ENCODE results near the gene SYTL4. TPM values are rescaled to one million over a fixed set of nuclear protein-coding genes. Genes with fewer than 3 reads are reported as not detected.
"Not testable (repeated sequence)": the region's sequence is repeated elsewhere in the genome, so short reads cannot be mapped to it uniquely, and the experiment has no call there.

The SYTL4 gene
- 10 to 100 TPM in 1 of 3 donors, 1 to 10 TPM in 2; 3.5 to 17.9 (median 8.0) TPM for polyA plus RNA-seq

DNA sequence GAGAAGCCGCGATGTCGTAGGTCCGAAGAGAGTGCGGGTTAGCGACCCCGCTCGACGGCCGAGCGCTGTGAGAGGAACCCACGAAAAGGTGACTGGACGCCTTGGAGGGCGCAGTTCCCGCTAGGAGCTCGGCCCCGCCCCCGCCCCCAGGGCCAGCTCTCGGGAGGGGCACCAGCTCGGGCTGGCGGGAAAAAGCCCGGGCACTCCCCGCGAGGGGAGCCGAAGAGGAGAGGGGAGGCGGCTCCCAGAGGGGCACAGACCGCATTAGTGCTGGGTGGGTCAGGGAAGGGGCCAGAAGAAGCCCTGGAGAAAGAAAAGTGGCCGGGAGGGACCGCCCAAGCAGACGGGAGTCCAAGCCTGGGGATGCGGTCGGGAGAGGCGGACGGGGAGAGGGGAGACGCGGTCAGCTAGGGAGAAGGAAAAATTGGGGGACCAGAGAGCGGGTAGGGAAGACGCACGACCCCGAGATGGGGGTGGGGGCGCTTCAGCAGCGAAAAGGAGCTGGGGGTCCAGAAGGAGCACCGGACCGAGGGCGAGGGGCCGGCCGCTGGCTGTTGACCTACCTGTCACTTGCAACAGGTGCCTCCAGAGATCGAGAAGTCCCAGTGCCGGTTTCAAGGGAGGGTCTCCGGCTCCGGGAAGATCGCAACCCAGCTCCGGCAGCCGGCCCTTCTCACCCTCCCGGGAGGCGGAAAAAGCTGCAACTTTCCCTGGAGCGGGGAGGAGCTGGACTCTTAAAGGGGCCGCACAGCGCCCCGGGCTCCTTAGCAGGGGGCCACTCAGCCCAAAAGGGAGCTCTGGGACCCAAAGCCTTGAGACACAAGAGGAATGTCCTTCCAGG, at the start of gene SYTL4:
Gene SYTL4, minus strand, starts transcription at position 681 of the 841 bp plus-strand sequence. CDS start 30,084 bp downstream, outside the sequence.
- no peak within 1 kb of the TSS for H3K27ac ChIP-seq (ENCODE audit: low read depth, low read length)

DNA sequence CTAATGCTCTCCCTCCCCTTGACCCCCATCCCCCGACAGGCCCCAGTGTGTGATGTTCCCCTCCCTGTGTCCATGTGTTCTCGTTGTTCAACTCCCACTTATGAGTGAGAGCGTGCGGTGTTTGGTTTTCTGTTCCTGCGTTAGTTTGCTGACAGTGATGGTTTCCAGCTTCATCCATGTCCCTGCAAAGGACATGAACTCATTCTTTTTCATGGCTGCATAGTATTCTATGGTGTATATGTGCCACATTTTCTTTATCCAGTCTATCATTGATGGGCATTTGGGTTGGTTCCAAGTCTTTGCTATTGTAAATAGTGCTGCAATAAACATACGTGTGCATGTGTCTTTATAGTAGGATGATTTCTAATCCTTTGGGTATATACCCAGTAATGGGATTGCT, 37.5 kb upstream of the SYTL4 start:
- H3K27ac ChIP-seq (ENCODE audit: low read depth, low read length): not testable (repeated sequence)
- WGBS, 3 donors: 82 to 89% (median 85%) methylated on average over 4 to 6 of the region's 6 CpGs

More for the DNA sequence above, at the start of gene SYTL4:
- WGBS, 3 donors: 1 to 28% (median 1%) methylated on average over 34 to 60 of the region's 60 CpGs

GRCh38 chrX:100768679-100769338, 36.9 kb upstream of the SYTL4 start:
- 20 to 28% (median 24%) methylated on average over 7 of the region's 7 CpGs for WGBS, 3 donors

DNA sequence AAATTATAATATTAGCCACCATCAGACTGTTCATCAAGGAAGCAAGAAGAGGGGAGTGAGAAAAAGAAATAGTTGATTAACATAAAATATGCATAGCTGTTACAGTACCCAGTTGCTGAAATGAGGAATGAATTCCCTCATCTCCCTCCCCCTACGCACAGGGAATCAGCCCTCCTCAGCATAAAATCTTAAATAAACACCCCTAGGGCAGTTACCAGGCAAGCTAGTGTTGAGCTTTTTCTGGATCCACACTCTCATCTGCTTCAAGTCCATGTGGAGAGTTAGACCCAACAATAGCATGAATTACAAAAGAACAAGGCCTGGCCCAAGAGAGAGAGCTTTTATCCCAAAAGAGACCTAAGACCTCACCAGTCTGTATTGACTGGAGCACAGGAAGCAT, 19.0 kb upstream of the SYTL4 start:
- 67 to 92% (median 72%) methylated on average over 1 of the region's 1 CpG for WGBS, 3 donors
- H3K27ac ChIP-seq (ENCODE audit: low read depth, low read length): no peak overlapping the region

More at GRCh38 chrX:100768679-100769338, 36.9 kb upstream of the SYTL4 start:
- no peak overlapping the region for H3K27ac ChIP-seq (ENCODE audit: low read depth, low read length)

GRCh38 chrX:100748108-100748507, 16.2 kb upstream of the SYTL4 start:
- H3K27ac ChIP-seq (ENCODE audit: low read depth, low read length): no peak overlapping the region
- 64 to 82% (median 65%) methylated on average over 2 of the region's 2 CpGs for WGBS, 3 donors

DNA sequence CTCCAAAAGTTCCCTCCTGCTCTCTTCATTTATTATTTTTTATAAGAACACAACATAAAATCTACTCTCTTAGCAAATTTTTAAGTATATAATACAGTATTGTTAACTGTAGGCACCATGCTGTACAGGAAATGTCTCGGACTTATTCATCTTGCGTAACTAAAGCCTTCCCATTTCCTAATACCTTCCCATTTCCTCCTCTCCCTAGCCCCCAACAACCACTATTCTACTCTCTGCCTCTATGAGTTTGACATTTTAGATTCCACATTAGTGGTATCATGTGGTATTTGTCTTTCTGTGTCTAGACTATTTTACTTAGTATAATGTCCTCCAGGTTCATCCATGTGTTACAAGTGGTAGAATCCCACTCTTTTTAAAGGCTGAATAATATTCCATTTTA, 15.8 kb upstream of the SYTL4 start:
- no peak overlapping the region for H3K27ac ChIP-seq (ENCODE audit: low read depth, low read length)
- 49 to 87% (median 77%) methylated on average over 2 of the region's 2 CpGs for WGBS, 3 donors

DNA sequence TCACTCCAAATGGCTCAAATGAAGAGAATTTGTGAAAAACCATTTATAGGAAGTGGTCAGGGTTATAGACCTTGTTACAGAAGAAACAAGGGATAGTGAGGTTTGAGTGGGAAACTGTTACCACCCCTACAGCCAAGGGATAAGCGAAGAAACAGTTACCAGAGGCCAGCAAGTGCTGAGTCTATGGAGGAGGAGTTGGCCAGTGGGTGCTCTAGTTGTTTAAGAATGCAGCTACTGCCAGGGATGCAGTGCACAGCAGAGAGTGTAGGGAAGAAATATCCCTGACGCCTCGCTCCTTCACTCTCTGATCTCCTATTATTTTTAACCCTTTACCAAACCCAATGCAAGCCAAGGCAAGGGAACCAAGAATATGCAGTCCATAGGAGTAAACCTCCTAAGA, 15.2 kb upstream of the SYTL4 start:
- 29 to 35% (median 32%) methylated on average over 3 of the region's 3 CpGs for WGBS, 3 donors
- H3K27ac ChIP-seq (ENCODE audit: low read depth, low read length): no peak overlapping the region

GRCh38 chrX:100745806-100746537, 14.1 kb upstream of the SYTL4 start:
- H3K27ac ChIP-seq (ENCODE audit: low read depth, low read length): no peak overlapping the region
- WGBS, 3 donors: 19 to 49% (median 40%) methylated on average over 7 of the region's 7 CpGs

GRCh38 chrX:100745205-100745604, 13.3 kb upstream of the SYTL4 start:
- 0 to 51% (median 50%) methylated on average over 1 of the region's 1 CpG for WGBS, 3 donors
- H3K27ac ChIP-seq (ENCODE audit: low read depth, low read length): no peak overlapping the region

DNA sequence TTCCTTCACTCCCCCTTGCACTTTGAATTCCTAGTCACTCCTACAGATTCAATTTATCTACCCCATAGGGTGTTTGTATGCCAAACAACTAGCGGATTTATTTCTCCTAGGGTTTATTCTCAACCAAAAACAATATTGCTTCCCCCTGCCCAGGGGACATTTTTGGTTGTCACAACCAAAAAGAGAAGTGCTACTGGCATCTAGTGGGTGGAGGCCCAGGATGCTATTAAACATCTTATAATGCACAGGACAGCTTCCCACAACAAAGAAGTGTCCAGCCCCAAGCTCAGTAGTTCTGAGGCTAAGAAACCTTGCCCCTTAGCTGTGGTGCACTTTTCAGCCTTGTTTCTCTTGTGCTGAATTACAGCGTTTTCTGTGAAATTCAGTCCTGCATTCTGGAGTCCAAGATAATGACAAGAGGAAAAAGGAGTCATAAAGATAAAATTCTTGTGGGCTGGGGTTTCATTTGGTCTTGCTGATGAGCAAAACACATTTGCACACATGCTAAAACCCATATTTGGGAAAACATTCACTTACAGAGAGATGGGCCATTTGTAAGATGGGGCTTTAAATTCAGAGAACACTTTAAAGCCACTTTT, 11.2 kb upstream of the SYTL4 start:
- 22 to 52% (median 35%) methylated on average over 2 of the region's 2 CpGs for WGBS, 3 donors

GRCh38 chrX:100724006-100724405, 7.9 kb downstream of the SYTL4 start:
- H3K27ac ChIP-seq (ENCODE audit: low read depth, low read length): not testable (repeated sequence)
- 80 to 97% (median 91%) methylated on average over 1 to 8 of the region's 30 CpGs for WGBS, 3 donors

More for the DNA sequence above, 11.2 kb upstream of the SYTL4 start:
- H3K27ac ChIP-seq (ENCODE audit: low read depth, low read length): no peak overlapping the region

- H3K27ac ChIP-seq (ENCODE audit: low read depth, low read length): no peak overlapping the region
Measured at GRCh38 chrX:100721328-100721727, 10.6 kb downstream of the SYTL4 start.

DNA sequence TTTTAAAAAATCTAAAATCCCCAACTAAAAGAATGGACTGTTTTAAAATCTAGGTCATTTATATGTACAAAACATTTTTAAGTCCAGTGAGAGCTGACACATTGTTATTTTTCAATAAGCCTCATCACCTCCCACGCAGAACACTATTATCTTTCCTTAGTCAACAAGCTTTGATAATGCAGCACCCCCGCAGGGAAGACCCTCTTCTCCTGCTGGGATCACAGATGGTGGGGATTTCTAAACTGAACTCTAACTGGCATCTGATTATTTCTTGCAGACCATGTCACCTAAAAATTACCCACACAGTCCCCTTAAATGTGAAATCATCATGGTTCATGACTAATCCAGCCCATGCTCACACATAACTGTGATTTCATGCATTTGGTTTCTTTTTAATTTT, 11.6 kb downstream of the SYTL4 start:
- WGBS, 3 donors: 48 to 94% (median 64%) methylated on average over 2 of the region's 2 CpGs

GRCh38 chrX:100719139-100719538, 12.8 kb downstream of the SYTL4 start:
- WGBS, 3 donors: 74 to 87% (median 75%) methylated on average over 2 of the region's 2 CpGs
- no peak overlapping the region for H3K27ac ChIP-seq (ENCODE audit: low read depth, low read length)

More for the DNA sequence above, 11.6 kb downstream of the SYTL4 start:
- H3K27ac ChIP-seq (ENCODE audit: low read depth, low read length): no peak overlapping the region

GRCh38 chrX:100717363-100717762, 14.6 kb downstream of the SYTL4 start:
- no peak overlapping the region for H3K27ac ChIP-seq (ENCODE audit: low read depth, low read length)
- 80 to 93% (median 90%) methylated on average over 8 of the region's 8 CpGs for WGBS, 3 donors

GRCh38 chrX:100710816-100711215, 21.1 kb downstream of the SYTL4 start:
- no peak overlapping the region for H3K27ac ChIP-seq (ENCODE audit: low read depth, low read length)
- 47 to 58% (median 51%) methylated on average over 3 of the region's 3 CpGs for WGBS, 3 donors

DNA sequence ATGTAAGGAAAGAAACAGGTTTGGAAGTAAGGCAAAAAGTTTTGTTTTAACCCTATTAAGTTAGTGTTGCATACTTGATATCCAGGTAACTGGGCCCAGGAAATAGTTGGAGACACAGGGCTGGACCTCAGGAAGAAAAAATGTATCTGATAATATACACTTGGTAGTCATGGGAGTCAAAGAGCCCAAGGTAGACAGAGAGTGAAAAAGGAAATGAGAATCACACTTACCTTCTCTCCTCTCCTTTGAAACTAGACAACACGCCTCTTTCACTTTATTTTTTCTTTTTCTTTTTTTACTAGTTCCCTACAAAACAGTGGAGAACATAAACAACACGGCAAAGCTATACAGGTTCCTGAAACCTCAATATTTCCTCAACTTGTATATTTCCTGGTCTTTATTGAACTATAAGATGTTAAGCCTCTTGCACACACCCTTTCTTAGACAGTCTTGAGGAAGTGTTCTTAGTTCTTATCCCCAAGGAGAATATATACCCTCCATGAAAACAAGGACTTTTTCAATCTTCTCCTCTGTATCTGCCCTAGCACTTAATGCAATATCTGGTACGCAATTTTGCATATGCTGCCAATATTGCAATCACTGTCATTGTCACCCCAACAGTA, 27.2 kb downstream of the SYTL4 start:
- WGBS, 3 donors: 51 to 56% (median 52%) methylated on average over 3 of the region's 3 CpGs
- H3K27ac ChIP-seq (ENCODE audit: low read depth, low read length): no peak overlapping the region

GRCh38 chrX:100700809-100701208, 31.1 kb downstream of the SYTL4 start:
- H3K27ac ChIP-seq (ENCODE audit: low read depth, low read length): no peak overlapping the region
- WGBS, 3 donors: 80 to 100% (median 94%) methylated on average over 1 of the region's 1 CpG
